Amygdala (tissue), 56 donors: ENCODE data around the gene TSPAN17.

ENCODE experiments used
- DNase-seq, 56 donors: peaks; one replicate each; lab custom pipeline; 2025; lab: John Stamatoyannopoulos, UW

TSPAN17 gene

GRCh38 chr5:176674799-176675198, 27.5 kb downstream of the TSPAN17 start:
- no peak for DNase-seq

- no peak for DNase-seq
Measured at GRCh38 chr5:176675676-176676360, 28.5 kb downstream of the TSPAN17 start.

DNA sequence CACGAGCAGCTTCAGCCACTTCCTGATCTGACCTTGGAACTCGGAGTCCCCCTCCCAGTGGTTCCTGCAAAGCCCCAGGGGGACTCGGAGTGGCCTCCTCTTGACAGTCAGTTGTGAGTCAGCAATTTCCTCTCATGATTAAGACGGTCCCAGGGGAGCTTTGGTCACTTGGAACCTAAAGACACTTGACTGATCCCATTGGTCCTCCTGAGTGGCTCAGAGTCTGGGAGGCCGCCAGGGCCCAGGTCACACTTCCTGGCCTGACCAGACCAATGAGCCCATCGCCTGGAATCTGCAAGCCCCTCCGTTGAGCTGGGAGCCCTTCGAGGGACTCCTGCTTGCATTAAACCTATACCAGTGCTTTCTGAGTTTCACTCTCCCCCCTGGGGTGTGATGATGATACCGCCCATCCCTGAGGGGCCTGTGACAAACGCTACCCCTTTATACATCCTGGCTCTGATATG, 29.1 kb downstream of the TSPAN17 start:
- no peak for DNase-seq

DNA sequence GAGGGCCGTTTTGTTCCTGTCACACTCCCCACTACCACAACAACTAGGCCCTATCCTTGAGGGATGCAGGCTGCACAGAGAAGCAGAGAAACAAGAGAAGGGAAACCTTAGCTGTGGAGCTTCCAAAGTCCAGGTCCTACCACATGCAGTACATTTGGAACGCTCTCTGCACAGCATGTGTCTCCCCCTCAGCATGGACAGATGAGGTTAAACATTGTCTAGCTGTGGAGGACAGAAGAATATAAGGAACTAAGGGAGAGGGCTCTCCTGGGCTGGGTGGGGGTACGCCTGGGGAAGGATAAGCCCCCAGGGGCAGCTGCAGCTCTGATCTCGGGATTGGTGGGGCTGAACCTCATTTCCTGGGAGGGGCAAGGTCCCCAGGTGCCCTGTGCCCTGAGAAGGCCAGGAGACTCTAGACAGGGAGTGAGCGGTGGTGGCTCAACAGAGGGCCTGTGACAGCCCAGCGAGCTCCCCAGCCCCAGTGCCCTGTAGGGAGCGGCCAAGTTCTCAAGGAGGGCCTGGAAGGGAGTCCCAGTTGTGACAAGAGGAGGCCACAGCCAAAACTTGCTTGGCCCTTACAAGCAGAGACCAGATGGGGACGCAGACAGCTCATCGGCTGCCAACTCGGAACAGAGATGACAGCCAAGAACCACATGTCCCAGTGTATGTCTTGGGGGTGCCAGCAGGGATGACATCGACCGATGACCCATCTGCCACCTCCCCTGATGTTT, 30.1 kb downstream of the TSPAN17 start:
- no peak for DNase-seq

DNA sequence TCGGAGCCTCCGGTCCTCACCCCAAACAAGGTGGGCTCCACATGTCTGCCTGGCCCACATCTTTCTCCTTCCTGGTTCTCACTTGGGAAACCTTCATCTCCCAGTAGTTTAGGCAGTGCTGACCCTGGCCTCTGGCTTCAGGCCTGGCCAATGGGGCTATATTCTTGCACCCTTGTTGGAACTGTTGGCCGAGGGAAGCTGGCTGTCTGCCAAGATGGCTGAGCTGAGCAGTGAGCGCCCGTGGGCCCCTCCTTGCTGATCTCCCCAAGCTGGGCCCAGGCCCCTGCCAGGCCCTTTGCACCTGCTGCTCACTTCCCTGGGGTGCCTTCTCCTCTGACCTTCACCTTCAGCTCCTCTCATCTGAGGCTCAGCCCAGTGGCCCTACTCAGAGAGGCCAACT, 31.3 kb downstream of the TSPAN17 start:
- DNase-seq, result peak in 1 of 56 donors; percentile 16

DNA sequence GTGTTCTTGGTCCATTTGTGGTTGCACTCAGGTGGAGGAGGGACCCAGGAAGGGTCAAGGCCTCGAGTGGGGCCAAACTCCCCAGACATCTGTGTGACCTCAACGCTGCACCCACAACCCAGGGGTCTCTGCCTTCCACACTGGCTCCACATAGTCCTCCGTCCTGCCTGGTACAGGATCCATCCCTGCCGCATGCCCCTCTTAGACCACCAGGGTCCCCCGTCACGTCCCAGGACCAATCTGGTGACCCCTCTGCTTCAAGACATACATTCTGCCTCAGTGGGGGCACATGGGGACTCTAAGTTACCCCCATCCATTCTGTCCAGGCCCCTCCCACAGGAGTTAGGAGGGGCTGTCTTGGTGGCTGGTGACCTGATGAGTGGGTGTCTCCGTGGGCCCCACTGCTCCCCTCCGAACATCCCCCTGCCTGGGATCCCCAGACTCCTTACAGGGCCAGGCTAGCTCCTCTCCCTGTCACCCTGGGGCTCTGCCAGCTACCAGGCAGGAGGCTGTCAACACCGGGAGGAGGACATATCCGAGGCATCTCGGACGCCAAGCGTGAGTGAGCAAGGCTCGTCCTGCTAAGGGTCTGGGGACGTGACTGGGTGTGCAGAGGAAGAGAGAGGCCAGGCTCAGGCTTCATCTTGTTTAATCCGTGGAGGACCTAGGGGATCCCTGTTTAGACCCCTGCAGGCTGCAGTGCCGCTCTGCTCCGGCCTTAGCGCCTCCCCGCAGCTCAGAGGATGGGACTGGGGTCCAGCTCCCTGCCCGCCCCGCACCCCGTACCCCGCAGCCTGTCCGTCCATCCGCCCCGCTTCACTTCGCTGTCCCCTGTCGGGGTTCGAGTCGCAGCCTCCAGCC, 32.3 kb downstream of the TSPAN17 start:
- DNase-seq, result no peak

- no peak for DNase-seq
Measured at GRCh38 chr5:176680226-176680563, 32.9 kb downstream of the TSPAN17 start.

DNA sequence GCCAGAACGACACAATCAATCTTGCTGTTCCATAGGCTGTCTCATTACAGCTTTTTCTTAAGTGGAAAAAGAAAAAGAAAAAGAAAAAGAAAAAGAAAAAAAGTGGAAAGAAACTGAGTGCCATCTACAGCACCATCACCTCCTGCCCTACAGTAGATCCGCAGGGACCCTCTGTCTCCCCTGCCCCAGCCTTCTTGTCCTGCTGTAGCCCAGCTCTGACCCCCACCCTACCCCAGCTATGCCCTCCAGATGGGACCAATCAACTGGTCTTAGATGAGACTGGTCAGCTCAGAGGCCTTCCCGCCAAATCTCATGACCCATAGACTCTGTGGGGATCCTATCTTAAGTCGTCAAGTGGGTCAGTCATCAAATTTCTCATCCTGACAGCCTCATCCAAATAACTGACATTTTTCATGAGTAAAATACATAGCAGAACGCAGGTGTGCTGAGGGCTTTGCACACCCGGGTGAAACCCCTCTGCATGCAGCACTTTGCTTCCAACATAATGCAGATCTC, 34.8 kb downstream of the TSPAN17 start:
- DNase-seq, result no peak

DNA sequence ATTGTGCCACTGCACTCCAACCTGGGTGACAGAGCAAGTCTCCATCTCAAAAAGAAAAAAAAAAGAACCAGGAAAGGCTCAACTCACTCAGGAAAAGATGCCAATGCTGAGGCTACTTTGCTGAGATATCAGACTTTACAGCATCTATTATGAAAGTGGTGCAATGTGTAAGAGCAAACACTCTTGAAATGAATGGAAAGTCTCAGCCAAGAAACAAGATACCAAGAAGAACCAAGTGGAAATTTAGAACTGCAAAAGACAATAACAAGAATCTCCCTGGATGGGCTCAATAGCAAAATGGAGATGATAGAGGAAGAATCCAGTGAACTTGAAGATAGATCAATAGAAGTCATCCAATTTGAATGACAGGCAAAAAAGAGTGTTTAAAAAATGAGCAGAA, 37.7 kb downstream of the TSPAN17 start:
- no peak for DNase-seq

DNA sequence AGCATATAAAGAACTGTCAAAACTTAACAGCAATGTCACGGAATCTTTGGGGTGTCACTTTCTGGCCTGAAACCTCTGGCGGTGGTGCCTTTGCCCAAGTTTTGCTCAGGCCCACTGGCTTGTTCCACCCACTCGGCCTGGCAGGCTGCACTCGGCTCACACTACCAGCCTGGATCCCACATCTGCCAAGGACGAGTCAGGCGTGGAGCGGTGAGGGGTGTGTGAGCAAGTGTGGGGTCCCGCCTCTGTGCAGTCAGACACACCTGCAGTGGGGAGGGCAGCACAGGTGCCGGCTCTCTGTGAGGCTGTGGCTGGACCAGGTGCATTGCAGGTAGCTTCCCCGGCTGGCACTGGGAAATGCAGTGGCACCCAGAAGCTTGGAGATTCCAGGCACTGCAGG, 40.0 kb downstream of the TSPAN17 start:
- no peak for DNase-seq

GRCh38 chr5:176687881-176688280, 40.6 kb downstream of the TSPAN17 start:
- DNase-seq, result no peak

GRCh38 chr5:176690911-176691310, 43.6 kb downstream of the TSPAN17 start:
- no peak for DNase-seq

DNA sequence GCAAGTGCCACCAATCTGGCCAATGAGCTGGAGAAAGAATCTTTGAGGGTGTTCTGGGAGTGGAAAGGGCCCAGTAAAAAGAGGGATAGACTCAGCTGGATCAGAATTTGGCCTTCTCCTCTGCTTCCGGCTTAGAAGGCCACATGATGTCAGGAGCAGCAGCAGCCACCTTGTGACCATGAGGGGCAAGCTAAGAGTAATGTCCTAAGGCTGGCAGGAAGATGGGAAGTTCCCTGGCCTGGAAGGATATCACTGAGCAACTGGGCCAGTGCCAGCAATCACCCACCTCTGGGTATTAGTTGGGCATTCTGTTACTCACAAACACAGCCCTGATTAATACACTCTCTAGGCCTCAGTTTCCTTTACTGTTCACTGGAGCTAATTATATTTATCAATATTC, 44.2 kb downstream of the TSPAN17 start:
- DNase-seq, result no peak

DNA sequence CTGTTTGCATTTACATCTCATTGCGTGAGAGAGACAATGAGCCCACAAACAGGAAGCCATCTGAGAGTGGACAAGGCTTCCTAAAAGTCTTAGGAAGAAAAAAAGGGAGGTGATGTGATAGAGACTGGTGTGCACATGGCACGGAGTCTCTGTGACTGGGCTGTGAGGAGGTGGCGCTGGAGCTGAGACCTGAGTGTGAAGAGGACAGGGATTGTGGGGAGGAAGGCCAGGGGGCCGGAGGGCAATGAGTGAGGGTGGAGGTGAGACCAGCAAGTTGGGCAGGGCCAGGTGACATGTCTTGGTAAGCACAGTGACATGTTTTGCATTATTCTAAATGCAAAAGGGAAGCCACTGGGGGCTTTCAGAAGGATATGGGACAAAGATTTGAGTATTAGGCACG, 45.0 kb downstream of the TSPAN17 start:
- DNase-seq, result no peak

GRCh38 chr5:176692839-176693476, 45.7 kb downstream of the TSPAN17 start:
- DNase-seq, result no peak

- no peak for DNase-seq
Measured at GRCh38 chr5:176693477-176693851, 46.2 kb downstream of the TSPAN17 start.

DNA sequence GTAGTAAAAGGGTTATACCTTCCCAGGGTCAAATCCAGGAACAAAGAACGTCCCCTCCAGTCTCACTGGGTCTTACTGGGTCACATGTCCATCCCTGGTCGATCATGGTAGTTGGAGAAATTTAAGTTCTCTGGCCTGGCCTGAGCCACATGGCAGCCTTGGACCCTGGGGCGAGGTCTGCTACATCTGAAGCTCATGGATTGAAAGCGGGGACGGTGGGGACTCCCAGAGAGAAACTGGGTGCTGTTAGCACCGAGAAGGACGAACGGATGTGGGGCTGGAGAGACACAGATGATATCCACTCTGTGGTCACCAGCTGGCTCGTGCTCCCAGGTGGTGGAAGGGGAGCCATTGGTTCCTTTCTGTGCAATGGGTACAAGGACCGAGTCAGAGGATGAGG, 46.9 kb downstream of the TSPAN17 start:
- no peak for DNase-seq

DNA sequence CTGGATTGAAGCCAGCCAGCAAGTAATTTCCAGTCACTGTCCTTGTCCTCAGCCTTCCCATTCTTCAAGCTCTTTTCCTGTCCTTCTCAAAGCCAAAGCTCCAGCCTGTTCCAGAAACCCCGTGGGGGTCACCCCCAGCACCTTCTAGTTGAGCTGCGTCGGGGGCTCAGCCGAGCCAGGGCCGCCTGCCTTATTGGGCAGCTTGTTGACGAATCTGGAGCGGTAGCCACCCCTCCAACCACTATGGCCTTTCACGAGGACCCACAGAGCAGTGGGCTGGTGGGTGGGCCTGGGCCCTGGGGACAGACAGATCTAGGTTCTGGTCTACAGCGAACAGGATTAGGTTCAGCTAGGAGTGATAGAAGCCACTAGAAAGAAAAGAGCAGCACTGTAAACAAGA, 47.3 kb downstream of the TSPAN17 start:
- no peak for DNase-seq

- DNase-seq, result no peak
Measured at GRCh38 chr5:176695073-176695472, 47.8 kb downstream of the TSPAN17 start.

DNA sequence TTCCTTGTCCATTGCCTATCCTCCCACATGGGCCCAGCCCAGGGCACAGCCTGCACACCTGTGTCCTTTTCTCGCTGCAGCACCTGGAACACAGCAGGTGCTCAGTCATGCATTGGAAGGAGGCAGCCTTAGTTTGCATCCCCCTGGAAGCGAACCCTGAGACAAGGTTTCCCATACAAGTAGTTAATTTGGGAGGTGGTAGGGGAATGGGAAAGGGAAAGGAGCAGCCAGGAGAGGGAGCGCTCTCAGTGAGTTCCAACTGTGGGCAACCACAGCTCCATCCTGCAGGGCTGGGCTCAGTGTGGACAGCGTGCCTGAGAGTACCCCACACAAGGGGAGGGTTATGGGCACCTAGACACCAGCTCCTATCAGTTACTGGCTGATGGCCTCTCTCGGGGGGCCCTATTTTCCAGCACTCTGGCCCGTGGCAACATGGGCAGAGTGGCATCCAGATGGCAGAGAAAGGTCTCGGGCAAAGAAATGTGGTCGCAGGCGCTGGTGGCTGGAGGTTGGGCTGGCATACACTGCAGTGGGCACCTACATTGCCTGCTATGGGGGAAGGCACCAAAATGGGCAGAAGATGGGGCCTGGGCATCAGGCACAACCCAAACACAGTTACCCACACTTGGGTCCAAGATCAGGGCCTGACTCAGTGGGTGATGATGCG, 50.1 kb downstream of the TSPAN17 start:
- no peak for DNase-seq
